Right lobe of liver (tissue), 6 donors: ENCODE measurements around the gene FITM2. TPM values are rescaled to one million over a fixed set of nuclear protein-coding genes. Genes with fewer than 3 reads are reported as not detected.
A peak's percentile ranks its signal among the peaks of the same experiment; 100 is the strongest.
"Not testable (repeated sequence)": the region's sequence is repeated elsewhere in the genome, so short reads cannot be mapped to it uniquely, and the experiment has no call there.

Experiments
- ATAC-seq, 4 donors: fragments of 200-7000 bp; cut with Tn5 transposase; one replicate each; pipeline ENCODE4 v1.9.1; 2020; ENCODE audit warnings: mild to moderate bottlenecking in 4 of 4, moderate library complexity in 4 of 4
- DNase-seq, 3 donors: peaks; one replicate each; pipeline ENCODE4 v3.0.0-alpha.2; 2020
- H3K27ac ChIP-seq, 3 donors: fragments of 200-600 bp; one replicate each; pipeline ENCODE4 v1.8.0; 2022
- H3K27me3 ChIP-seq, 2 donors: fragments of 200-600 bp; one replicate each; pipeline ENCODE4 v1.8.0; 2022
- H3K36me3 ChIP-seq, 4 donors: fragments of 200-600 bp; sonication (generic) in 1 of 4; one replicate each; pipeline versions ENCODE4 v1.5.1 to v1.8.0; 2017 to 2022; ENCODE audit warnings: control low read depth in 1 of 4
- H3K4me1 ChIP-seq, 4 donors: fragments of 200-600 bp; sonication (generic) in 1 of 4; one replicate each; pipeline versions ENCODE4 v1.5.1 to v1.8.0; 2017 to 2022; ENCODE audit warnings: control low read depth in 1 of 4
- H3K4me3 ChIP-seq, 3 donors: fragments of 200-600 bp; one replicate each; pipeline ENCODE4 v1.8.0; 2022
- H3K9me3 ChIP-seq, 4 donors: fragments of 200-600 bp; sonication (generic) in 1 of 4; one replicate each; pipeline versions ENCODE4 v1.5.1 to v1.8.0; 2017 to 2022; ENCODE audit warnings: control low read depth in 1 of 4
- CTCF ChIP-seq, 4 donors: fragments of 200-600 bp in 3 of 4; fragments of 450-650 bp in 1 of 4; IDR thresholded peaks; one replicate each; pipeline versions ENCODE4 v1.5.1 to v1.8.0; 2016 to 2022; ENCODE audit warnings: antibody characterized with exemption in 4 of 4, mild to moderate bottlenecking in 2 of 4
- POLR2A ChIP-seq: fragments of 450-650 bp; IDR thresholded peaks from one replicate; pipeline ENCODE4 v1.6.1; 2017; ENCODE audit warnings: antibody characterized with exemption, mild to moderate bottlenecking
- WGBS: methylation state at CpG from one replicate; pipeline ENCODE4 v1.1.6; 2018; ENCODE audit warnings: low coverage, low lambda C conversion rate; ENCODE audit not compliant: insufficient coverage; ENCODE audit errors: missing lambda C conversion rate; 5-methylcytosine and 5-hydroxymethylcytosine counted together
- intact Hi-C, 2 donors: fragments of 100-400 bp; cut with DNase I; formaldehyde crosslinking; loops; one replicate each; pipeline versions ENCODE4 v1.11.2 to v1.14.1; 2022
- total RNA-seq, 6 experiments: library from RNA; depleted of rRNA in 2 of 6; stranded (reverse); fragments of >200 nt in 2 of 6; fragmentation: NEBNext Ultra II Directional in 3 of 6; extraction: Animal tissue kit (Norgen Biotek cat#: 25700) in 3 of 6; gene quantifications; one replicate each; pipeline versions ENCODE4 v1.1.0 to v1.2.4, GENCODE V29; 2016 to 2023
- donor health status: DM: no; HTN: yes; CAD: no.
- donor health status: DM: no; HTN: no; CAD: no.
- donor health status: DM: no; HTN: no; CAD: no.
- donor health status: DM: no; HTN: yes; CAD: no.
- donor health status: DM: no; HTN: yes; CAD: no.

The FITM2 gene
- total RNA-seq, 6 experiments from 2014 or later: 3.6 to 8.0 (median 6.4) TPM

GRCh38 chr20:44302736-44303135 lies 8.3 kb downstream of the FITM2 start:
- Histone ChIP-seq H3K36me3 (no peaks in the 10 kb centered on the region), H3K4me3 (no peak overlapping the region), H3K4me1 (peaks cover 0 to 15% (median 0%) of the 10 kb centered on the region in 4 donors), H3K27ac (peak overlapping the region; percentile 1 to 36 (median 5)), H3K9me3 (no peaks in the 10 kb centered on the region), H3K27me3 (no peaks in the 10 kb centered on the region)
- ATAC-seq (no peak), DNase-seq (no peak)
- intact Hi-C loops: loop anchor here in 1 of 2 donors (10.0 kb wide), 1 partner anchor 78 kb away; no protein-coding TSS in a partner anchor
- TF ChIP-seq POLR2A: no peak
- no peak for TF ChIP-seq CTCF (IDR thresholded peaks at IDR 0.05)
- WGBS: 84% methylated on average over 8 of the region's 8 CpGs

DNA sequence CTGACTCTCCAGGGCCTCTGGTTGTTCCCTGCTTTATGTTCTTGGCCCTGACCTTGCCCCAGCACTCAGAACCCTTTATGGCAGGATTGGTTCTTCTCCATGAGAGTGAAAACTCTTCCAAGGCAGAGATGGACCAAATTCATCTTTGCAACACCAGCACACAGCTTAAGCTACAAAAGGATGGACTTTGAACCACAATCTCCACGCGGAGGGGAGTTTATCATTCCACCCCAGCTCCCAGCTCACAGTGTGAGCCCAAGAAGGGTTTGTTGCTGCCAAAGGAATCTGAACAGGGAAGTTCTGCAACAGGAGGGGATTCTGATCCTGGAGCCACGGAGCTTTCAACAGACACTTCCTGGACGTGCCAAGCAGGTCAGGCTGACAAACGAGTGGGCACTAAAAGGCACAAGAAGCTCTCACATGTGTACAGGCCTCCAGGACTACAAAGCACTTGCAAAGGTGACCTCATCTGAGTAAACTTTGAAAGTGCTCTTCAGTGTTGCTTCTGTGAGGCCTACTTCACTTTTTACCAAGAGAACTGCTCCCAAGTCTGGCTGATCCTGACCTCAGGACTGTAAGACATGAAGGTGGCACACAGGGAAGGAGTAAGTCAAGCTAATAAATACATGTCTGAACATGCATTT lies 8.9 kb downstream of the FITM2 start:
- Histone ChIP-seq H3K9me3 (no peaks in the 10 kb centered on the region), H3K4me1 (peaks cover 0 to 15% (median 0%) of the 10 kb centered on the region in 4 donors), H3K4me3 (no peak overlapping the region), H3K36me3 (no peaks in the 10 kb centered on the region), H3K27ac (peak overlapping the region; percentile 1 to 36 (median 5)), H3K27me3 (no peaks in the 10 kb centered on the region)
- WGBS: 28% methylated on average over 5 of the region's 5 CpGs
- intact Hi-C loops: loop anchor here in 1 of 2 donors (10.0 kb wide), 1 partner anchor 77 kb away; no protein-coding TSS in a partner anchor
- DNase-seq (no peak), ATAC-seq (peak; percentile 69 to 96 (median 80))
- TF ChIP-seq POLR2A (no peak), CTCF (IDR thresholded peaks at IDR 0.05) (no peak)

DNA sequence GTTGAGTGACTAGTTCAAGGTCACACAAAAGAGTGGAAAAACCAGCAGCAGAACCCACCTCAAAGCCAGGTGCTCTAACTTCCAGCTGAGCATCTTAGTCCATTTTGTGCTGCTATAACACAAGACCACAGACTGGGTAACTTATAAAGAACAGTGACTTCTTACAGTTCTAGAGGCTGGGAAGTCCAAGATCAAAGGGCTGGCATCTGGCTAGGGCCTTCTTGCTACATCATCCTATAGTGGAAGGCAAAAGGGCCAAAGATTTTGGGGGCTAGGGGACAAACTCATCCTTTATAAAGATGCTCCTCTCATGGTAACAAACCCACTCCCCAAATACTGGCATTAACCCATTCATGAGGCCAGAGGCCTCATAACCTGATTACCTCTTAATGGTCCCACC lies 9.7 kb downstream of the FITM2 start:
- Histone ChIP-seq H3K36me3 (no peaks in the 10 kb centered on the region), H3K9me3 (no peaks in the 10 kb centered on the region), H3K4me3 (no peak overlapping the region), H3K4me1 (peaks cover 0 to 15% (median 0%) of the 10 kb centered on the region in 4 donors), H3K27me3 (no peaks in the 10 kb centered on the region), H3K27ac (no peak overlapping the region)
- intact Hi-C loops: loop anchor here in 1 of 2 donors (10.0 kb wide), 1 partner anchor 76 kb away; no protein-coding TSS in a partner anchor
- TF ChIP-seq POLR2A (no peak), CTCF (IDR thresholded peaks at IDR 0.05) (no peak)
- ATAC-seq (no peak), DNase-seq (no peak)

DNA sequence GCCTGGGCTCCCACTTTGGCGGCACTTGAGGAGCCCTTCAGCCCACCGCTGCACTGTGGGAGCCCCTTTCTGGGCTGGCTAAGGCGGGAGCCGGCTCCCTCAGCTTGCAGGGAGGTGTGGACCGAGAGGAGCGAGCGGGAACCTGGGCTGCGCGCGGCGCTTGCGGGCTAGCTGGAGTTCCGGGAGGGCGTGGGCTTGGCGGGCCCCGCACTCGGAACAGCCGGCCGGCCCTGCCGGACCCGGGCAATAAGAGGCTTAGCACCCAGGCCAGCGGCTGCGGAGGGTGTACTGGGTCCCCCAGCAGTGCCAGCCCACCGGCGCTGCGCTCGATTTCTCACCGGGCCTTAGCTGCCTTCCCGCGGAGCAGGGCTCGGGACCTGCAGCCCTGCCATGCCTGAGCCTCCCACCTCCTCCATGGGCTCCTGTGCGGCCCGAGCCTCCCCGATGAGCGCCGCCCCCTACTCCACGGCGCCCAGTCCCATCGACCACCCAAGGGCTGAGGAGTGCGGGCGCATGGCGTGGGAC lies 11.9 kb downstream of the FITM2 start:
- DNase-seq, H3K9me3 ChIP-seq, intact Hi-C loops, H3K36me3 ChIP-seq, H3K27me3 ChIP-seq, ATAC-seq, H3K4me3 ChIP-seq, H3K27ac ChIP-seq: not testable (repeated sequence)
- WGBS: 100% methylated on average over 1 of the region's 42 CpGs
- H3K4me1 ChIP-seq: peaks cover 0 to 11% (median 0%) of the 10 kb centered on the region in 4 donors

DNA sequence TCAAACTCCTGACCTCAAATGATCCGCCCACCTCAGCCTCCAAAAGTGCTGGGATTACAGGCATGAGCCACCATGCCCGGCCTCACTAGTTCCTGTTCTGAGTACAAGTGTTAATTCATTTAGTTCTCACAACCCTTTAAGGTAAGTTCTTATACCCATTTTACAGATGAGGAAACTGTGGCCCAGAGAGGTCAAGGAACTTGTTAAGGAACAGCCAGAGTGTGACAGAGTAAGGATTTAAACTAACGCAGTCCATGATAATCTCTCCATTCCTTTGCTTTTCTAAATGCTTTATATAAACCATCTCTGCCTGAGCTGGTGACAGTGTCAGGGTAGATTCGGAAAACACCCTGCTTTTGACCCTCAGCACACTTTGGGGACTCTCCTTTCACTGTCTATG lies 13.3 kb downstream of the FITM2 start:
- H3K27me3 ChIP-seq: no peaks in the 10 kb centered on the region
- H3K27ac ChIP-seq: no peak overlapping the region
- H3K4me3 ChIP-seq: no peak overlapping the region
- 82% methylated on average over 4 of the region's 4 CpGs for WGBS
- no peak for DNase-seq
- ATAC-seq: no peak
- intact Hi-C loops: no loop called here
- no peaks in the 10 kb centered on the region for H3K9me3 ChIP-seq
- no peaks in the 10 kb centered on the region for H3K36me3 ChIP-seq
- H3K4me1 ChIP-seq: peaks cover 0 to 9% (median 0%) of the 10 kb centered on the region in 4 donors
- TF ChIP-seq POLR2A (no peak), CTCF (IDR thresholded peaks at IDR 0.05) (no peak)
